T follicular helper cell (primary cell): ENCODE measurements around the gene MRTFA.
"Not testable (repeated sequence)": the region's sequence is repeated elsewhere in the genome, so short reads cannot be mapped to it uniquely, and the experiment has no call there.

Source experiments
- DNase-seq: peaks from one replicate; pipeline ENCODE4 v3.0.0-alpha.2; 2020; ENCODE audit warnings: low read depth

Gene MRTFA

GRCh38 chr22:40521046-40521445 is 115.5 kb downstream of the MRTFA start:
- no peak for DNase-seq

GRCh38 chr22:40520562-40520961 is 116.0 kb downstream of the MRTFA start:
- no peak for DNase-seq

GRCh38 chr22:40519948-40520331 is 116.6 kb downstream of the MRTFA start:
- no peak for DNase-seq

- no peak for DNase-seq
Observed at GRCh38 chr22:40519284-40519947, 117.1 kb downstream of the MRTFA start.

GRCh38 chr22:40518840-40519239 is 117.7 kb downstream of the MRTFA start:
- no peak for DNase-seq

GRCh38 chr22:40517631-40518030 is 118.9 kb downstream of the MRTFA start:
- no peak for DNase-seq

GRCh38 chr22:40516416-40516815 is 120.1 kb downstream of the MRTFA start:
- DNase-seq: no peak

GRCh38 chr22:40512426-40513136 is 123.9 kb downstream of the MRTFA start:
- no peak for DNase-seq

GRCh38 chr22:40511604-40512003 is 124.9 kb downstream of the MRTFA start:
- DNase-seq: no peak

- no peak for DNase-seq
Observed at GRCh38 chr22:40510631-40511364, 125.7 kb downstream of the MRTFA start.

GRCh38 chr22:40509401-40510134 is 127.0 kb downstream of the MRTFA start:
- DNase-seq: no peak

GRCh38 chr22:40508046-40508445 is 128.5 kb downstream of the MRTFA start:
- not testable (repeated sequence) for DNase-seq

GRCh38 chr22:40507491-40507890 is 129.0 kb downstream of the MRTFA start:
- no peak for DNase-seq

GRCh38 chr22:40506762-40507161 is 129.8 kb downstream of the MRTFA start:
- DNase-seq: no peak

GRCh38 chr22:40504285-40505249 is 132.0 kb downstream of the MRTFA start:
- DNase-seq: no peak

- DNase-seq: no peak
Observed at GRCh38 chr22:40502919-40503318, 133.6 kb downstream of the MRTFA start.

- not testable (repeated sequence) for DNase-seq
Observed at GRCh38 chr22:40500465-40500786, 136.1 kb downstream of the MRTFA start.

- no peak for DNase-seq
Observed at GRCh38 chr22:40499209-40499623, 137.3 kb downstream of the MRTFA start.

- DNase-seq: no peak
Observed at GRCh38 chr22:40498420-40499208, 137.9 kb downstream of the MRTFA start.

GRCh38 chr22:40493441-40493840 is 143.1 kb downstream of the MRTFA start:
- DNase-seq: no peak
